HEK293 (cell line): ENCODE results near the gene AUH.

Experiments
- CTCF ChIA-PET: fragments of 350-600 bp; formaldehyde crosslinking; extraction: SDS; loops from one replicate; lab custom pipeline; 2021; ENCODE audit warnings: antibody characterized with exemption; lab: Yijun Ruan, JAX
- POLR2A ChIA-PET: fragments of 300-600 bp; formaldehyde crosslinking; extraction: SDS; loops from one replicate; lab custom pipeline; 2020; ENCODE audit warnings: antibody characterized with exemption, inconsistent platforms; lab: Yijun Ruan, JAX
- H3K27ac ChIP-seq: fragments of 200-500 bp; sonication (Bioruptor generic); 2 replicates; pipeline ENCODE4 v1.5.1; 2014; ENCODE audit warnings: low read depth, low read length, control low read depth, inconsistent platforms; ENCODE audit errors: extremely low read depth
- H3K36me3 ChIP-seq, 2 experiments: fragments of 200-500 bp in 1 of 2; sonication (Bioruptor generic) in 1 of 2; 1 replicate in 1 of 2; 2 replicates in 1 of 2; pipeline ENCODE4 v1.5.1; 2014 to 2017; ENCODE audit warnings: inconsistent platforms in 2 of 2, low read length in 2 of 2; ENCODE audit not compliant: control insufficient read depth in 2 of 2, insufficient read depth in 1 of 2
- H3K4me1 ChIP-seq: fragments of 200-500 bp; sonication (Bioruptor generic); 2 replicates; pipeline ENCODE4 v1.5.1; 2014; ENCODE audit warnings: mild to moderate bottlenecking, low read length, inconsistent platforms; ENCODE audit not compliant: control insufficient read depth, insufficient read depth
- H3K4me3 ChIP-seq: 2 replicates; pipeline ENCODE4 v1.5.1; 2011; ENCODE audit warnings: low read depth, mild to moderate bottlenecking, control low read depth, low read length, moderate library complexity
- H3K9me3 ChIP-seq: fragments of 200-500 bp; sonication (Bioruptor generic); 2 replicates; pipeline ENCODE4 v1.5.1; 2014; ENCODE audit warnings: low read depth, low read length, inconsistent platforms; ENCODE audit not compliant: control insufficient read depth, insufficient read depth
- HOXA7 ChIP-seq: sonication (generic); formaldehyde crosslinking; IDR thresholded peaks from 2 replicates; pipeline ENCODE4 v1.8.1; 2022; ENCODE audit warnings: missing genetic modification reagents, borderline replicate concordance
- HOXC10 ChIP-seq: sonication (generic); formaldehyde crosslinking; IDR thresholded peaks from 2 replicates; pipeline ENCODE4 v1.8.1; 2023; ENCODE audit warnings: mild to moderate bottlenecking, missing genetic modification reagents
- IKZF3 ChIP-seq: fragments of 450-650 bp; IDR thresholded peaks from 2 replicates; pipeline ENCODE4 v1.5.0; 2018; ENCODE audit warnings: missing biosample characterization, mild to moderate bottlenecking, missing genetic modification characterization, moderate library complexity
- INSM2 ChIP-seq: fragments of 450-650 bp; formaldehyde crosslinking; IDR thresholded peaks from 2 replicates; pipeline ENCODE4 v1.5.1; 2016; ENCODE audit warnings: missing biosample characterization, missing genetic modification characterization
- SCRT1 ChIP-seq: fragments of 450-650 bp; formaldehyde crosslinking; IDR thresholded peaks from 2 replicates; pipeline ENCODE4 v1.5.1; 2016; ENCODE audit warnings: missing biosample characterization, missing genetic modification characterization, borderline replicate concordance
- YY1 ChIP-seq: fragments of 450-650 bp; formaldehyde crosslinking; IDR thresholded peaks from 2 replicates; pipeline ENCODE4 v1.5.1; 2018; ENCODE audit warnings: missing biosample characterization, missing genetic modification characterization
- ZBTB10 ChIP-seq: fragments of 450-650 bp; formaldehyde crosslinking; IDR thresholded peaks from 2 replicates; pipeline ENCODE4 v1.5.1; 2016; ENCODE audit warnings: missing biosample characterization, missing genetic modification characterization
- ZBTB7A ChIP-seq: fragments of 450-650 bp; formaldehyde crosslinking; IDR thresholded peaks from 2 replicates; pipeline ENCODE4 v1.5.1; 2016; ENCODE audit warnings: low read depth, missing biosample characterization, missing genetic modification characterization
- ZBTB8A ChIP-seq: fragments of 450-650 bp; formaldehyde crosslinking; IDR thresholded peaks from 2 replicates; pipeline ENCODE4 v1.5.1; 2016; ENCODE audit warnings: missing biosample characterization, missing genetic modification characterization
- ZEB2 ChIP-seq: fragments of 450-650 bp; formaldehyde crosslinking; IDR thresholded peaks from 2 replicates; pipeline ENCODE4 v1.5.1; 2016; ENCODE audit warnings: missing biosample characterization, missing genetic modification characterization
- ZIC2 ChIP-seq: fragments of 450-650 bp; formaldehyde crosslinking; IDR thresholded peaks from 2 replicates; pipeline ENCODE4 v1.5.1; 2016; ENCODE audit warnings: missing biosample characterization, missing genetic modification characterization
- ZNF132 ChIP-seq: fragments of 450-650 bp; formaldehyde crosslinking; IDR thresholded peaks from 2 replicates; pipeline ENCODE4 v1.5.1; 2017; ENCODE audit warnings: missing biosample characterization, missing genetic modification characterization, borderline replicate concordance
- ZNF175 ChIP-seq: fragments of 450-650 bp; formaldehyde crosslinking; IDR thresholded peaks from 2 replicates; pipeline ENCODE4 v1.5.1; 2016; ENCODE audit warnings: missing biosample characterization, missing genetic modification characterization
- ZNF184 ChIP-seq: fragments of 450-650 bp; IDR thresholded peaks from 2 replicates; pipeline ENCODE4 v1.5.1; 2018; ENCODE audit warnings: missing biosample characterization, mild to moderate bottlenecking, missing genetic modification characterization
- ZNF19 ChIP-seq: fragments of 450-650 bp; formaldehyde crosslinking; IDR thresholded peaks from 2 replicates; pipeline ENCODE4; 2016; ENCODE audit warnings: missing biosample characterization, missing genetic modification characterization, low read depth
- ZNF26 ChIP-seq: fragments of 450-650 bp; formaldehyde crosslinking; IDR thresholded peaks from 2 replicates; pipeline ENCODE4 v1.5.1; 2016; ENCODE audit warnings: missing biosample characterization, missing genetic modification characterization
- ZNF416 ChIP-seq: fragments of 450-650 bp; formaldehyde crosslinking; IDR thresholded peaks from 2 replicates; pipeline ENCODE4 v1.5.1; 2016; ENCODE audit warnings: missing biosample characterization, missing genetic modification characterization
- ZNF449 ChIP-seq: fragments of 450-650 bp; formaldehyde crosslinking; IDR thresholded peaks from 2 replicates; pipeline ENCODE4 v1.5.1; 2017; ENCODE audit warnings: missing biosample characterization, mild to moderate bottlenecking, missing genetic modification characterization, moderate library complexity
- ZNF510 ChIP-seq: fragments of 450-650 bp; formaldehyde crosslinking; IDR thresholded peaks from 2 replicates; pipeline ENCODE4 v1.5.1; 2018; ENCODE audit warnings: mild to moderate bottlenecking, missing genetic modification characterization, missing biosample characterization; ENCODE audit not compliant: insufficient replicate concordance
- ZNF580 ChIP-seq: fragments of 450-650 bp; formaldehyde crosslinking; IDR thresholded peaks from 2 replicates; pipeline ENCODE4 v1.5.1; 2016; ENCODE audit warnings: missing biosample characterization, missing genetic modification characterization
- ZNF658 ChIP-seq: fragments of 450-650 bp; formaldehyde crosslinking; IDR thresholded peaks from 2 replicates; pipeline ENCODE4; 2016; ENCODE audit warnings: missing biosample characterization, missing genetic modification characterization
- ZNF664 ChIP-seq: fragments of 450-650 bp; formaldehyde crosslinking; IDR thresholded peaks from 2 replicates; pipeline ENCODE4 v1.5.1; 2016; ENCODE audit warnings: missing biosample characterization, missing genetic modification characterization
- ZNF704 ChIP-seq: fragments of 450-650 bp; formaldehyde crosslinking; IDR thresholded peaks from 2 replicates; pipeline ENCODE4 v1.5.1; 2016; ENCODE audit warnings: missing biosample characterization, missing genetic modification characterization
- ZNF830 ChIP-seq: fragments of 450-650 bp; IDR thresholded peaks from 2 replicates; pipeline ENCODE4 v1.5.0; 2018; ENCODE audit warnings: missing biosample characterization, missing genetic modification characterization, low read depth, mild to moderate bottlenecking, moderate library complexity

Gene AUH

GRCh38 chr9:91271156-91271555, 90.6 kb downstream of the AUH start (continued):
- TF ChIP-seq ZNF580 (no peak), ZNF26 (tag by site-specific recombination) (no peak), INSM2 (tag by site-specific recombination) (no peak), ZNF658 (tag by site-specific recombination) (no peak), ZNF449 (tag by site-specific recombination) (no peak)
- TF ChIP-seq, all 188 proteins: peak for 0

- no peak overlapping the region for H3K27ac ChIP-seq
- ChIA-PET POLR2A (no interaction called here), CTCF (no interaction called here)
- TF ChIP-seq ZNF510 (tag by site-specific recombination) (no peak), ZIC2 (tag by site-specific recombination) (no peak), ZNF416 (tag by site-specific recombination) (no peak), ZEB2 (tag by site-specific recombination) (no peak), ZNF132 (no peak), HOXA7 (CRISPR knock-in tag) (no peak), IKZF3 (tag by site-specific recombination) (no peak), ZNF658 (tag by site-specific recombination) (no peak), ZNF704 (tag by site-specific recombination) (no peak)
- no peaks in the 10 kb centered on the region for H3K36me3 ChIP-seq
- H3K4me1 ChIP-seq: 0 out of 2 replicates have a peak, but pooled peaks cover 3% of the 10 kb centered on the region
- no peak overlapping the region for H3K4me3 ChIP-seq
- no peaks in the 10 kb centered on the region for H3K9me3 ChIP-seq
These were observed 91.7 kb downstream of the AUH start for GRCh38 chr9:91269907-91270491.

GRCh38 chr9:91266448-91266847, 95.3 kb downstream of the AUH start:
- Histone ChIP-seq H3K4me3 (no peak overlapping the region), H3K4me1 (no peaks in the 10 kb centered on the region), H3K36me3 (no peaks in the 10 kb centered on the region), H3K9me3 (no peaks in the 10 kb centered on the region), H3K27ac (no peak overlapping the region)
- ChIA-PET CTCF (no interaction called here), POLR2A (no interaction called here)
- no peak for TF ChIP-seq ZNF184 (tag by site-specific recombination)
- TF ChIP-seq ZNF830 (tag by site-specific recombination): no peak
- no peak for TF ChIP-seq ZNF664 (tag by site-specific recombination)
- no peak for TF ChIP-seq HOXA7 (CRISPR knock-in tag)
- TF ChIP-seq ZNF19 (tag by site-specific recombination): no peak
- TF ChIP-seq YY1 (tag by site-specific recombination): no peak
- no peak for TF ChIP-seq ZNF175 (tag by site-specific recombination)
- TF ChIP-seq ZBTB8A (tag by site-specific recombination): no peak
- no peak for TF ChIP-seq ZNF658 (tag by site-specific recombination)
- no peak for TF ChIP-seq ZBTB7A (tag by site-specific recombination)
- TF ChIP-seq SCRT1 (tag by site-specific recombination): no peak
- TF ChIP-seq HOXC10 (CRISPR knock-in tag): no peak
- TF ChIP-seq ZBTB10 (tag by site-specific recombination): no peak
